IPS-15b (cell line): Measurements from ENCODE around the gene TBC1D12.

Experiments used
- H3K27me3 ChIP-seq: one replicate; pipeline ENCODE4 v1.6.1; 2013; ENCODE audit warnings: low read length; ENCODE audit not compliant: control insufficient read depth, insufficient read depth
- H3K36me3 ChIP-seq: one replicate; pipeline ENCODE4 v1.6.1; 2013; ENCODE audit warnings: low read length; ENCODE audit not compliant: control insufficient read depth, insufficient read depth
- H3K4me1 ChIP-seq: one replicate; pipeline ENCODE4 v1.6.1; 2013; ENCODE audit warnings: mild to moderate bottlenecking, low read length; ENCODE audit not compliant: control insufficient read depth, insufficient read depth
- H3K4me3 ChIP-seq: one replicate; pipeline ENCODE4 v1.5.1; 2013; ENCODE audit warnings: low read depth, low read length
- H3K9ac ChIP-seq: one replicate; pipeline ENCODE4 v1.6.1; 2013; ENCODE audit warnings: low read depth, mild to moderate bottlenecking, low read length
- H3K9me3 ChIP-seq: one replicate; pipeline ENCODE4 v1.6.1; 2013; ENCODE audit warnings: mild to moderate bottlenecking, low read length; ENCODE audit not compliant: control insufficient read depth, insufficient read depth

Gene TBC1D12

GRCh38 chr10:94461503-94461902 is 59.2 kb downstream of the TBC1D12 start:
- H3K9me3 ChIP-seq: no peaks in the 10 kb centered on the region
- H3K4me3 ChIP-seq: no peak overlapping the region
- no peaks in the 10 kb centered on the region for H3K27me3 ChIP-seq
- no peak overlapping the region for H3K9ac ChIP-seq
- no peaks in the 10 kb centered on the region for H3K36me3 ChIP-seq
- H3K4me1 ChIP-seq: no peaks in the 10 kb centered on the region

- no peaks in the 10 kb centered on the region for H3K4me1 ChIP-seq
- no peaks in the 10 kb centered on the region for H3K27me3 ChIP-seq
Measured at GRCh38 chr10:94462130-94462529, 59.8 kb downstream of the TBC1D12 start.

GRCh38 chr10:94465684-94466083 is 63.3 kb downstream of the TBC1D12 start:
- H3K4me1 ChIP-seq: no peaks in the 10 kb centered on the region
- H3K4me3 ChIP-seq: no peak overlapping the region
- H3K9me3 ChIP-seq: no peaks in the 10 kb centered on the region
- H3K9ac ChIP-seq: no peak overlapping the region
- no peaks in the 10 kb centered on the region for H3K27me3 ChIP-seq
- H3K36me3 ChIP-seq: no peaks in the 10 kb centered on the region

More at GRCh38 chr10:94462130-94462529, 59.8 kb downstream of the TBC1D12 start:
- Histone ChIP-seq H3K9ac (no peak overlapping the region), H3K9me3 (no peaks in the 10 kb centered on the region), H3K4me3 (no peak overlapping the region), H3K36me3 (no peaks in the 10 kb centered on the region)

DNA sequence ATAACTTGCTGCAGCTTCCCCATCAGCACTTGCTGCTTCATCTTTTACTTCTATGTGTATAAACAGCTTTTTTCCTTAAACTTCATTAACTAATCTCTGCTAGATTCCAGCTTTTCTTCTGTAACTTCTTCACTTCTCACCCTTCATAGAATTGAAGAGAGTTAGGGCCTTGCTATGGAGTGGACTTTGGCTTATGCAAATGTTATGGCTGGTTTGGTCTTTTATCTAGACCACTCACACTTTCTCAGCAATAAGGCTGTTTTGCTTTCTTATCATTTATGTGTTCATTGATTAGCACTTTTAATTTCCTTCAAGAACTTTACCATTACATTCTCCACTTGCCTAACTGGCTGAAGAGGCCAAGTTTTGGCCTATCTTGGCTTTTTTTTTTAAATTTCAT is 79.1 kb downstream of the TBC1D12 start:
- no peaks in the 10 kb centered on the region for H3K9me3 ChIP-seq
- no peak overlapping the region for H3K4me3 ChIP-seq
- H3K27me3 ChIP-seq: no peaks in the 10 kb centered on the region
- no peaks in the 10 kb centered on the region for H3K36me3 ChIP-seq
- no peaks in the 10 kb centered on the region for H3K4me1 ChIP-seq
- no peak overlapping the region for H3K9ac ChIP-seq

GRCh38 chr10:94483970-94484369 is 81.6 kb downstream of the TBC1D12 start:
- H3K27me3 ChIP-seq: no peaks in the 10 kb centered on the region
- H3K9ac ChIP-seq: no peak overlapping the region
- no peaks in the 10 kb centered on the region for H3K9me3 ChIP-seq
- no peak overlapping the region for H3K4me3 ChIP-seq
- no peaks in the 10 kb centered on the region for H3K36me3 ChIP-seq
- peaks cover 2% of the 10 kb centered on the region for H3K4me1 ChIP-seq

DNA sequence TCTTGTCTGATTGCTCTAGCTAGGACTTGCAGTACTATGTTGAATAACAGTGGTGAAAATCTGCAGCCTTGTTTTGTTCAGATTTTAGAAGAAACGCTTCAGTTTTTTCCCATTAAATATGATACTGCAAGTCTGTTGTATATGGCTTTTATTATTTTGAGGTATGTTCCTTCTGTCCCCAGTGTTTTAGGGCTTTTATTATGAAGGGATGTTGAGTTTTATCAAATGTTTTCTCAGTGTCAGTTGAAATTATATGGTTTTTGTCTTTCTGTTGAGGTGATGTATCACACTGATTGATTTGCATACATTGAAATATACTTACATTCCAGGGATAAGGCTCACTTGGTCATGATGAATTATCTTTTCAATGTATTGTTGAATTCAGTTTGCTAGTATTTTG is 82.8 kb downstream of the TBC1D12 start:
- Histone ChIP-seq H3K4me1 (peaks cover 5% of the 10 kb centered on the region), H3K9me3 (no peaks in the 10 kb centered on the region)

GRCh38 chr10:94487575-94487974 is 85.2 kb downstream of the TBC1D12 start:
- Histone ChIP-seq H3K4me1 (peaks cover 5% of the 10 kb centered on the region), H3K9me3 (no peaks in the 10 kb centered on the region), H3K9ac (no peak overlapping the region), H3K4me3 (no peak overlapping the region), H3K36me3 (no peaks in the 10 kb centered on the region), H3K27me3 (no peaks in the 10 kb centered on the region)

More for the DNA sequence above, 82.8 kb downstream of the TBC1D12 start:
- no peaks in the 10 kb centered on the region for H3K36me3 ChIP-seq
- H3K9ac ChIP-seq: no peak overlapping the region
- H3K27me3 ChIP-seq: no peaks in the 10 kb centered on the region
- H3K4me3 ChIP-seq: no peak overlapping the region

GRCh38 chr10:94489107-94489506 is 86.8 kb downstream of the TBC1D12 start:
- Histone ChIP-seq H3K4me1 (peaks cover 5% of the 10 kb centered on the region), H3K4me3 (no peak overlapping the region), H3K9me3 (no peaks in the 10 kb centered on the region), H3K36me3 (no peaks in the 10 kb centered on the region), H3K9ac (no peak overlapping the region), H3K27me3 (no peaks in the 10 kb centered on the region)

DNA sequence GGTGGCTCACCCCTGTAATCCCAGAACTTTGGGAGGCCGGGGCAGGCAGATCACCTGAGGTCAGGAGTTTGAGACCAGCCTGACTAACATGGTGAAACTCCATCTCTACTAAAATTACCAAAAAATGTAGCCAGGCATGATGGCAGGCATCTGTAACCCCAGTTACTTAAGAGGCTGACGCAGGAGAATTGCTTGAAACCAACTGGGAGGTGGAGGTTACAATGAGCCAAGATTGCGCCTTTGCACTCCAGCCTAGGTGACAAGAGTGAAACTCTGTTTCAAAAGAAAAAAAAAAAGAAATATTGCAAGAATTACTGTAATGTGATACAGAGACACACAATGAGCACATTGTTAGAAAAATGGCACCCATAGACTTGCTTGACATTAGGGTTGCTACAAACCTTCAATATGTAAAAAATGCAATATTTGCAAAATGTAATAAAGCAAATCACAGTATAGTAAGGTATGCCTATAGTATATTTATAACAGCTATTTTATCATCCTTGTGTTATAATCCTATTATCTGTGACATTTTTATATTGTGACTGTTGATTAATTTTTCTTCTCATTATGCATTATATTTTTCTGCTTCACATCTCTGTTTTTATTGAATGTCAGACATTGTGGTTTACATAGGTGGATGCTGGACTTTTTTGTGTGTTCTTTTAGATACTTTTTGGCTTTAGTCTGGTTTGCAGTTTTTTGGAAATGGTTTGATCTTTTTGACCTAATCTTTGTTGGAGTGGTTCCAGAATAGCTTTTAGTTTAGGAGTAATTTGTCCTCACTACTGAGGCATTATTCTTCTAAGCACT is 87.8 kb downstream of the TBC1D12 start:
- peaks cover 5% of the 10 kb centered on the region for H3K4me1 ChIP-seq
- H3K9me3 ChIP-seq: no peaks in the 10 kb centered on the region
- H3K27me3 ChIP-seq: no peaks in the 10 kb centered on the region
- H3K9ac ChIP-seq: no peak overlapping the region
- no peak overlapping the region for H3K4me3 ChIP-seq
- no peaks in the 10 kb centered on the region for H3K36me3 ChIP-seq

GRCh38 chr10:94490789-94491039 is 88.4 kb downstream of the TBC1D12 start:
- Histone ChIP-seq H3K4me3 (no peak overlapping the region), H3K27me3 (no peaks in the 10 kb centered on the region)

GRCh38 chr10:94493463-94493862 is 91.1 kb downstream of the TBC1D12 start:
- Histone ChIP-seq H3K27me3 (no peaks in the 10 kb centered on the region), H3K9ac (no peak overlapping the region), H3K4me1 (peaks cover 5% of the 10 kb centered on the region), H3K4me3 (no peak overlapping the region), H3K9me3 (no peaks in the 10 kb centered on the region), H3K36me3 (no peaks in the 10 kb centered on the region)

More at GRCh38 chr10:94490789-94491039, 88.4 kb downstream of the TBC1D12 start:
- Histone ChIP-seq H3K4me1 (peaks cover 5% of the 10 kb centered on the region), H3K9ac (no peak overlapping the region), H3K36me3 (no peaks in the 10 kb centered on the region), H3K9me3 (no peaks in the 10 kb centered on the region)

GRCh38 chr10:94496010-94496409 is 93.7 kb downstream of the TBC1D12 start:
- no peak overlapping the region for H3K9ac ChIP-seq
- no peaks in the 10 kb centered on the region for H3K9me3 ChIP-seq
- no peaks in the 10 kb centered on the region for H3K4me1 ChIP-seq
- no peak overlapping the region for H3K4me3 ChIP-seq
- no peaks in the 10 kb centered on the region for H3K27me3 ChIP-seq
- no peaks in the 10 kb centered on the region for H3K36me3 ChIP-seq
